Osteocyte (in vitro differentiated cells): ENCODE data around the gene IZUMO1. TPM values are rescaled to one million over a fixed set of nuclear protein-coding genes. Genes with fewer than 3 reads are reported as not detected.

ENCODE experiments used
- DNase-seq: peaks from one replicate; pipeline ENCODE4 v3.0.0; 2021; ENCODE audit warnings: mixed read lengths; ENCODE audit not compliant: unreplicated experiment; ENCODE audit errors: extremely low spot score
- H3K27ac Mint-ChIP-seq: one replicate; pipeline ENCODE4 v1.8.0; 2021; ENCODE audit warnings: mild to moderate bottlenecking, mixed read lengths; ENCODE audit not compliant: unreplicated experiment
- H3K27me3 Mint-ChIP-seq: one replicate; pipeline ENCODE4 v1.8.0; 2021; ENCODE audit warnings: mixed read lengths; ENCODE audit not compliant: unreplicated experiment
- H3K36me3 Mint-ChIP-seq: one replicate; pipeline ENCODE4 v1.8.0; 2021; ENCODE audit warnings: mixed read lengths; ENCODE audit not compliant: unreplicated experiment
- H3K4me1 Mint-ChIP-seq: one replicate; pipeline ENCODE4 v1.8.0; 2021; ENCODE audit warnings: mixed read lengths; ENCODE audit not compliant: unreplicated experiment
- H3K4me3 Mint-ChIP-seq: one replicate; pipeline ENCODE4 v1.8.0; 2021; ENCODE audit warnings: mild to moderate bottlenecking, moderate library complexity, mixed read lengths; ENCODE audit not compliant: unreplicated experiment
- H3K9me3 Mint-ChIP-seq: one replicate; pipeline ENCODE4 v1.8.0; 2021; ENCODE audit warnings: mixed read lengths; ENCODE audit not compliant: unreplicated experiment
- CTCF ChIP-seq: fragments of 200-600 bp; sonication (generic); IDR thresholded peaks from 2 replicates; pipeline ENCODE4 v1.5.0; 2021; ENCODE audit warnings: antibody characterized with exemption, mild to moderate bottlenecking, moderate library complexity
- total RNA-seq: library from RNA; stranded (reverse); gene quantifications from 2 replicates; pipeline ENCODE4 v1.2.1, GENCODE V29; 2021

The IZUMO1 gene
- total RNA-seq, 1 donor from 2014 or later, result not detected

- Mint-ChIP-seq H3K9me3 (no peaks in the 10 kb centered on the region), H3K4me1 (no peaks in the 10 kb centered on the region), H3K27me3 (peaks cover 29% of the 10 kb centered on the region), H3K36me3 (no peaks in the 10 kb centered on the region), H3K27ac (no peak overlapping the region), H3K4me3 (no peak overlapping the region)
- DNase-seq, result no peak
- TF ChIP-seq CTCF, result no peak
Measured at GRCh38 chr19:48760504-48761205, 13.9 kb upstream of the IZUMO1 start.

DNA sequence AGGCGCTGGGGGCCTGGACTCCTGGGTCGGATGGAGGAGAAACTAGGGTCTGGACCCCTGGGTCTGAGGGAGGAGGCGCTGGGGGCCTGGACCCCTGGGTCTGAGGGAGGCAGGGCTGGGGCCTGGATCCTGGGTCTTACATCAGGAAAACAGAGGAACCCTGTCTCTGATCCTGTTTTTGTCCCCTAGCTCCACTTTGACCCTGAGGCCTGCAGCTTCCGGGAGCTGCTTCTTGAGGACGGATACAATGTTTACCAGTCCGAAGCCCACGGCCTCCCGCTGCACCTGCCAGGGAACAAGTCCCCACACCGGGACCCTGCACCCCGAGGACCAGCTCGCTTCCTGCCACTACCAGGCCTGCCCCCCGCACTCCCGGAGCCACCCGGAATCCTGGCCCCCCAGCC is 11.0 kb upstream of the IZUMO1 start:
- TF ChIP-seq CTCF, result no peak
- Mint-ChIP-seq H3K36me3 (no peaks in the 10 kb centered on the region), H3K4me1 (peaks cover 4% of the 10 kb centered on the region), H3K27ac (no peak overlapping the region), H3K9me3 (no peaks in the 10 kb centered on the region), H3K27me3 (peaks cover 33% of the 10 kb centered on the region), H3K4me3 (no peak overlapping the region)
- no peak for DNase-seq

DNA sequence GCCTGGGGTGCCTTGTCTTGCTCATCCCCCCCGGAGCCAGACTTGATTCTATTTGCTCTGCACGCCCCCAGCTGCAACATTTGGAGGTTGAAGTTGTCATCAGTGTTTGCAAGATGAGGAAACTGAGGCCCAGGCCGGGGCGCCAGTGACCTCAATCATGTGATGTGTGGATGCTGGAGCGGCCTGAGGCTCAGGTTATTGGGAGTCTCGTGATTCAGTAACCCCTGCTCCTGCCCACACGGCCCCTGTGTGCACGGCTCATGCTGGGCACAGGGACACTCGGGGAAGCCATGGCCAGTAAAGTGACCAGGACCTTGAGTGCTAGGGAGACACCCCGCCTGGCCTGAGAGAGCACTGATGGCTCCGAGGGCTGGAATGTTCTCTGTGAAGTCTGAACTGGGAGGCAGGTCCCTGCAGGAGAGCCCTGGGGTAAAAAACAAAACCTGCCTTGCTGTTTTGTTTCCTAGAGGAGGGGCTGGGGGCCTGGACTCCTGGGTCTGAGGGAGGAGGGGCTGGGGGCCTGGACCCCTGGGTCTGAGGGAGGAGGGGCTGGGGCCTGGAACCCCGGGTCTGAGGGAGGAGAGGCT is 10.5 kb upstream of the IZUMO1 start:
- Mint-ChIP-seq H3K27ac (no peak overlapping the region), H3K9me3 (no peaks in the 10 kb centered on the region), H3K4me3 (no peak overlapping the region), H3K36me3 (no peaks in the 10 kb centered on the region), H3K27me3 (peaks cover 27% of the 10 kb centered on the region), H3K4me1 (peaks cover 5% of the 10 kb centered on the region)
- TF ChIP-seq CTCF, result no peak
- no peak for DNase-seq

- no peak overlapping the region for H3K27ac Mint-ChIP-seq
- H3K9me3 Mint-ChIP-seq, result no peaks in the 10 kb centered on the region
- H3K36me3 Mint-ChIP-seq, result no peaks in the 10 kb centered on the region
- H3K4me3 Mint-ChIP-seq, result no peak overlapping the region
- peaks cover 7% of the 10 kb centered on the region for H3K4me1 Mint-ChIP-seq
- no peak for TF ChIP-seq CTCF
- H3K27me3 Mint-ChIP-seq, result peaks cover 24% of the 10 kb centered on the region
- no peak for DNase-seq
Measured at GRCh38 chr19:48756686-48757085, 10.0 kb upstream of the IZUMO1 start.

DNA sequence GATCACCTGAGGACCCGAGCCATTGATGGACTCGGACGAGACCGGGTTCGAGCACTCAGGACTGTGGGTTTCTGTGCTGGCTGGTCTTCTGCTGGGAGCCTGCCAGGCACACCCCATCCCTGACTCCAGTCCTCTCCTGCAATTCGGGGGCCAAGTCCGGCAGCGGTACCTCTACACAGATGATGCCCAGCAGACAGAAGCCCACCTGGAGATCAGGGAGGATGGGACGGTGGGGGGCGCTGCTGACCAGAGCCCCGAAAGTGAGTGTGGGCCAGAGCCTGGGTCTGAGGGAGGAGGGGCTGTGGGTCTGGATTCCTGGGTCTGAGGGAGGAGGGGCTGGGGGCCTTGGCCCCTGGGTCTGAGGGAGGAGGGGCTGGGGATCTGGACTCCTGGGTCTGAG is 9.5 kb upstream of the IZUMO1 start:
- Mint-ChIP-seq H3K4me3 (no peak overlapping the region), H3K27me3 (peaks cover 22% of the 10 kb centered on the region), H3K4me1 (peaks cover 8% of the 10 kb centered on the region), H3K27ac (no peak overlapping the region), H3K36me3 (no peaks in the 10 kb centered on the region), H3K9me3 (no peaks in the 10 kb centered on the region)
- no peak for TF ChIP-seq CTCF
- no peak for DNase-seq
